HG02610 (cell line): Measurements from ENCODE around the gene DHX57.
"Not testable (repeated sequence)": the region's sequence is repeated elsewhere in the genome, so short reads cannot be mapped to it uniquely, and the experiment has no call there.

ENCODE experiments used
- ATAC-seq: cut with Tn5 transposase; IDR thresholded peaks from one replicate; pipeline ENCODE4 v1.9.1; 2021; ENCODE audit warnings: mild to moderate bottlenecking, moderate library complexity; ENCODE audit not compliant: unreplicated experiment

The DHX57 gene

GRCh38 chr2:38873763-38874162, 2.0 kb downstream of the DHX57 start:
- no peak for ATAC-seq

DNA sequence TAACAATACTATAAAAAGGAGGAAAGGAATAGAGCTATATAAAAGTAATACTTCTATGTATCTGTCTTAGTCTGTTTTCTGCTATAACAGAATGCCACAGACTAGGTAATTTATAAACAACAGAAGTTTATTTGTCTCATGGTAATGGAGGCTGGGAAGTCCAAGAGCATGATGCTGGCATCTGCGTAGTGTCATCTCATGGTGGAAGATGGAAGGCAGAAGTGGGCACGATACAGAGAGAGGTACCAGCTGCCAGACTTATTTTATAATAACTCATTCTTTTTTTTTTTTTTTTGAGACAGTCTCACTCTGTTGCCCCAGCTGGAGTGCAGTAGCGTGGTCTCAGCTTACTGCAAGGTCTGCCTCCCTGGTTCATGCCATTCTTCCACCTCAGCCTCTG, 4.3 kb downstream of the DHX57 start:
- ATAC-seq: no peak

DNA sequence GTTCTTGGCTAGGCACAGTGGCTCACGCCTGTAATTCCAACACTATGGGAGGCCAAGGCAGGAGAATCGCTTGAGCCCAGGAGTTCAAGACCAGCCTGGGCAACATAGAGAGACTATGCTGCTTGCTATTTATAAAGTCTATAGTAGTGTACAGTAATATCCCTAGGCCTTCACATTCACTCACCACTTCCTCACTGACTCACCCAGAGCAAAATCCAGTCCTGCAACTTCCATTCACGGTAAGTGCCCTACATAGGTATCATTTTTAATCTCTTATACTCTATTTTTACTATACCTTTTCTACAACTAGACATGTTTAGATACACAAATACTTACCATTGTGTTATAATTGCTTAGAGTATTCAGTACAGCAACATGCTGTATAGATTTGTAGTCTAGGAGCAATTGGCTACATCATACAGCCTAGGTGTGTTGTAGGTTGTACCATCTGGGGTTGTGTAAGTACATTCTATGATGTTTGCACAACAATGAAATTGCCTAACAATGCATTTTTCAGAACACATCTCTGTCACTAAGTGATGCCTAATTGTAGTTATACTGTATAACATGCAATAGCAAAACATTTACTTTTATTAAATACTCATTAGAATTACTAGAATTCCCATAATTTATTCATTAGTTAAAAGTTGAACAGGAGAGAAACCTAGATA, 8.8 kb downstream of the DHX57 start:
- no peak for ATAC-seq

DNA sequence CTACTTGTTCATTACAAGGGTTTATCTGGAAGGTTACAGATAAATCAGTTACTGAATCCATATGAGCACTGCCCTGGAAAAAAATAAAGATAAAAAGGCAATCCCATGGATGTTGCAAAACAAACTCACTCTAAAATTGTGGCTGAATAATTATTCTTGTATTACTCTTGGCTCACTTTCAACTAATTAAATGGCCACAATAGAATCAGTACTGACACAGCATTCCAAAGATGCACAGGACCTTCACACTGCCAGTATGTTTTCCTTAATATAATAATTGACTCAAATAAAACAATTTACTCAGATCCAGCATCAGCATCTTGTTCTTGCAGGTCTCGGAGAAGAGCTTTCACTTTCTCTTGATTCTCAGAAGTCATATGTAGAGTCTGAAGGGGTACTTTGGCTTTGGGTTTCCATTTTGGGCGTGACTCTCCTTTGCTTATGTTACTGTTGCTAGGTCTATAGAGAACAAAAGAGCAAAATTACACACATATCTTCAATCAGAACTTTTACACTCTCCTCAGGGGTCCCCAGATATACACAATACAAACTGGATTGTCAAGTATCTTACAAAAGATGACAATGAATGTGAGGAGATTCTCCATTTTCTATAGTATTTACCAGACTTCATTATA, 12.6 kb downstream of the DHX57 start:
- ATAC-seq: no peak

DNA sequence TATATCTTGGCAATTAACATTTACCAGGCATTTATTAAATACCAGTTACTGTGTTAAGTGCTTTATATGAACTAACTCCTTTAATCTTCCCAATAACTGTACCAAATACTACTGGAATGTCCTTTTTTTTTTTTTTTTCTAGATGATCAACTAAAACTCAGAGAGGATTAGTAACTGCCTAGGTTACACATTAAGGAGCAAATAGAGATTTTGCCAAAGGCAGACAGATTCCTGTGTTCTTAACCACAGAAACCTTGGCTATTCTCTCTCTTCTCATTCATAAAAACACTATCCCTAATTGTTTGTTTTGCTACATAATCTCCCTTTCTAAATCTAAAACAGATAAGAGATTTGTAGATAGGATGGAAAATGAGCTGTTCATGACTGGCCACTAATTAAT, 13.3 kb downstream of the DHX57 start:
- no peak for ATAC-seq

DNA sequence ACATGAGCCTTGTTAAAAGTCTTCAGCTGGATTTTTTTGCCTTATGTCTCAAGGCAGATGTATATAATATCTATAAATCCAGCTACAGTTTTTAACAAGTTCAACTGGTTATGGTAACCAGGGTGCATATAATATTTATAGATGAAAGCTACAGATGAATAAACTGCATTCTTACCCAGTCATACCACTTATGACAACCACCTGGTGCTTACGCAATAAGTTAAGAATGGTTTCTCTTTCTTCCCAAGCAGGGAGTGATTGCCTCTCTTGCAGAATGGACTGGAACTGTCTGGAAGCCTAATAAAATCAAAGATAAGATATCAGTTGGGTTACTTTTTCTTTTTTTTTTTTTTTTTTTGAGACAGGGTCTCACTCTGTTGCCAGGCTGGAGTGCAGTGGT, 19.6 kb downstream of the DHX57 start:
- ATAC-seq: no peak

GRCh38 chr2:38850045-38850444, 25.7 kb downstream of the DHX57 start:
- peak; percentile 89 for ATAC-seq

DNA sequence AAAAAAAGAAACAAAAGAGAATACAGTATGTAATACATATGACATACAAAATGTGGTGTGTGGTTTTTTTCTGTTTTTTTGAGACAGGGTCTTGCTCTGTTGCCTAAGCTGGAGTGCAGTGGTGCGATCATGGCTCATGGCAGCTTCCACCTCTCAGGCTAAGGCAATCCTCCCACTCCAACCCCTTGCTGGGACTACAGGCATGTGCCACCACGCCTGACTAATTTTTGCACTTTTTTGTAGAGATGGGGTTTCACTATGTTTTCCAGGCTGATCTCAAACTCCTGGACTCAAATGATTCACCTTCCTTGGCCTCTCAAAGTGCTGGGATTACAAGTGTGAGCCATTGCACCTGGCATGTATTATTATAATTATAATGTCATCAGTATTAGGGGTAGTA, 38.9 kb downstream of the DHX57 start:
- peak; percentile 12 for ATAC-seq

DNA sequence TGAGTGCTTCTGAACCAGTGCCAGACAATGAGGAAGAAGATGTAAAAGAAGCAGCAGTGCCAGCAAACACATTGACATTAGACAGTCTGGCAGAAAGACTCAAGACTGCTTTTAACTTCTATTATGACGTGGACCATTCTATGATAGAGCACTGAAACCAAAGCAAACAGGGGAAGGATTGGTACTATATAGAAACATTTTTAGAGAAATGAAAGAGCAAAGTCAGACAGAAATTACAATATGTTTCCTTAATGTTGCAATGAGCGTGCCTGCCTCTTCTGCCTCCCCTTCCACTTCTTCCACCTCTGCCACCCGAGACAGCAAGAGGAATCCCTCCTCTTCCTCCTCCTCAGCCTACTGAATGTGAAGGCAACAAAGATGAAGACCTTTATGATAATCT, 39.7 kb downstream of the DHX57 start:
- peak; percentile 91 for ATAC-seq

DNA sequence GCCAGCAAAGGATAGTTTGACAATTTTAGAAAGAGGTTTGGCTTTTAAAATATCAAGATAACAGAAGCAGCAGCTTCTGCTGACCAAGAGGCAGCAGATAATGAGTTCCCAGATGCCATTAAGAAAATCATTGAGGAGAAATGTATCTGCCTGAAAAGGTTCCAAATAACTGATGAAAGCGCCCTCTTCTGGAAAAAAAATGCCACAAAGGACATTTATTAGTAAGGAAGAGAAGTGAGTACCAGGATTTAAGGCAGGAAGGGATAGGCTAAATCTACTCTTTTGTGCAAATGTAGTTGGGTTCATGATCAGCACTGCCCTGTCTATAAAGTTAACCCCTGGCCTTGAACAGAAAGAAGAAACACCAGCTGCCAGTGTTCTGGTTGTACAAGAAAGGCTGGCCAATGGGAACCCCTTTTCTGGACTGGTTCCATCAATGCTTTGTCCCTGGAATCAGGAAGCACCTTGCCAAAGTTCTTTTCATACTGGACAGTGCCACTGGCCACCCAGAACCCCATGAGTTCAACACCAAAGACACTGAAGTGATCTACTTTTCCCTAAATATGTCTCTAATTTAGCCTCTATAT, 40.6 kb downstream of the DHX57 start:
- no peak for ATAC-seq

GRCh38 chr2:38830526-38831159, 45.1 kb downstream of the DHX57 start:
- no peak for ATAC-seq

DNA sequence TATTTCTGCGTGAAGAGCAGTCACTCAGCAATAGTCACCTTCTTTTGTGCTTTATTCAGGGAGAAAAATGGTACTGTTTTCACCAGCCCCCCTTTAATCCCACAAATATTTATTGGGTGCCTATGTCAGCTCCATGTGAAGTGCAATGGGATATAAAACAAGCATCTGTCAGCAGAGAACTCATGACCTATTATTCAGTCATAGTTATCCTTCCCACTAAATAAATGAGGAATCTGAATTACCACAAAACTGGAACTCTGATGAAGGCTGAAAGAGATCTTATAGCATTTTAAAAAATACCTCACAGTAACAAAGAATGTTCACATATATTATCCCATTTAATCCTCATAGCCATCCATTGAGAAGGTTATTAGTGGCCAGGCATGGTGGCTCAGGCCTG, 45.8 kb downstream of the DHX57 start:
- no peak for ATAC-seq

- no peak for ATAC-seq
Measured at GRCh38 chr2:38828460-38828859, 47.3 kb downstream of the DHX57 start.

DNA sequence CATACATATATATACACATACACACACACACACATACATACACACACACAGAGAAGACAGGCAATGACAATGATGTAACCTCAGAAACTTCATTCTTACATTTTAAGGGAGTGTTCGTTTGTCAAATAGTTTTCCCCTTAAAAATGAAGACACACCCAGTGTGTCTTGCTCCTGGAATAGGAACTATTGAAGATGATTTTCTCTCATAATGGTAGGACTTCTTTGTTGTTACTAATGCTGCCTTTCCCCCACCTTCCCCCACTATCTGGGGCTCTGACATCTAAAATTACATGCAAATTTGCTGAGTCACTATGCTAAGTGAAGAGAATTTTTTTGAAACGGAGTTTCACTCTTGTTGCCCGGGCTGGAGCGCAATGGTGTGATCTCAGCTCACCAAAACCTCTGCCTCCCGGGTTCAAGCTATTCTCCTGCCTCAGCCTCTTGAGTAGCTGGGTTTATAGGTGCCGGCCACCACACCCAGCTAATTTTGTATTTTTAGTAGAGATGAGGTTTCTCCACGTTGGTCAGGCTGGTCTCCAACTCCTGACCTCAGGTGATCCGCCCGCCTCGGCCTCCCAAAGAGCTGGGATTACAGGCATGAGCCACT, 48.1 kb downstream of the DHX57 start:
- not testable (repeated sequence) for ATAC-seq

GRCh38 chr2:38825956-38826355, 49.8 kb downstream of the DHX57 start:
- ATAC-seq: no peak

DNA sequence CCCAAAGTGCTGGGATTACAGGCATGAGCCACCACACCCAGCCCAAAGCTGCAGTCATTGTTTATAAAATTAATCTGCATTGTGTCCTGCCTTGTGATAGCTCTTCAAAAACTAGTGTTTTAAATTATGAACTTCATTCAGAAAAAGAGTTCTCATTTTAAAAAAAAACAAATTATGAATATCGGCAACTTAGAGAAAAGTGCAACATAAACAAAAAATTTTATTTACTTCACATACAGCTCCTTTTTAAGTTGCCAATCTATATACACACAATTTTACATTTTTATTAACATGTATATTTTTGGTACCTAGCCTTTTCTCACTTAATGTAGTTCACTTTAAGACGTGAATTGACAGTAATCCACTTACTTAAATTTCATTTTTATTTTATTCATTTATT, 50.8 kb downstream of the DHX57 start:
- ATAC-seq: no peak

- ATAC-seq: no peak
Measured at GRCh38 chr2:38823386-38823785, 52.3 kb downstream of the DHX57 start.

GRCh38 chr2:38818565-38818964, 57.2 kb downstream of the DHX57 start:
- no peak for ATAC-seq

DNA sequence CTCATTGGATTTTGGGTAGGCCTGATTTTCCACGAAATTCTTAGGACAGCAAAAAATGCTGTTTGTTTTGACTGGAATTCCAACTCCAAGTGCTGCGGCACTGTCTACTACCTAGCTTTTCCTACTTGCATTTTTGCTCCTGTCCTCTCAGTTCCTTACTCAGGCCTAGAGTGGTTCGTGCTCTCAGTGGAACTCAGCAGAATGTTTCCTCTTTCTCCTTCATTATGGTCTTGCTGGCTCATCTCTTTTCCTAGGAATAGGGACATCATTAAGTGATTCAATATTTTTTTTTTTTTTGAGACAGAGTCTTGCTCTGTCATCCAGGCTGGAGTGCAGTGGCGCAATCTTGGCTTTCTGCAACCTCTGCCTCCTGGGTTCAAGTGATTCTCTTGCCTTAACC, 59.8 kb downstream of the DHX57 start:
- no peak for ATAC-seq

DNA sequence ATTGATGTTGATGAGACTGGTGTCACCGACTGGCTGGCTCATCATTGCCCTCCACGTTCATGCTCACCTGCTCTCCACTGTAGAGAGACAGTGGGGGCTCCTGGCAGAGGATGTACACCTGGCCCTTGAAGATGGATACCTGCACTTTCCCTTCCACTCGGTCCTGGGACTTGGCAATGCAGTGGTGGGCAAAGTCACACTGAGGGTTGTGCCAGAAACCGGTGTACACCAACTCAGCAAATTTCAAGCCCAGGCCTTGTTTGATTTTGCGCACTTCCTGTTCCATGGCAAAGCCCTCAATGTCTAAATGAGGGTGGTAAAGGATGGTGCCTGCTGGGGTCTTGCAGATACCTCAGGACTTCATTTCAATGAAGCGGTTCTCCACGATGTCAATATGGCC, 65.2 kb downstream of the DHX57 start:
- no peak for ATAC-seq

- ATAC-seq: no peak
Measured at GRCh38 chr2:38808677-38809076, 67.1 kb downstream of the DHX57 start.

GRCh38 chr2:38806733-38807059, 69.0 kb downstream of the DHX57 start:
- no peak for ATAC-seq
